HG02798 (cell line): ENCODE data around the gene SHANK2.
"Not testable (repeated sequence)": the region's sequence is repeated elsewhere in the genome, so short reads cannot be mapped to it uniquely, and the experiment has no call there.

Source experiments
- ATAC-seq: cut with Tn5 transposase; IDR thresholded peaks from one replicate; pipeline ENCODE4 v1.9.1; 2021; ENCODE audit warnings: mild to moderate bottlenecking; ENCODE audit not compliant: unreplicated experiment, poor library complexity

Gene SHANK2

GRCh38 chr11:71246559-71246958, 5.8 kb downstream of the SHANK2 start:
- no peak for ATAC-seq

GRCh38 chr11:71245601-71246391, 6.6 kb downstream of the SHANK2 start:
- no peak for ATAC-seq

- ATAC-seq, result no peak
Measured at GRCh38 chr11:71244116-71244810, 8.1 kb downstream of the SHANK2 start.

- no peak for ATAC-seq
Measured at GRCh38 chr11:71242391-71242790, 10.0 kb downstream of the SHANK2 start.

GRCh38 chr11:71241721-71242259, 10.6 kb downstream of the SHANK2 start:
- no peak for ATAC-seq

- no peak for ATAC-seq
Measured at GRCh38 chr11:71240865-71241691, 11.3 kb downstream of the SHANK2 start.

GRCh38 chr11:71240061-71240690, 12.2 kb downstream of the SHANK2 start:
- no peak for ATAC-seq

GRCh38 chr11:71239581-71239980, 12.8 kb downstream of the SHANK2 start:
- no peak for ATAC-seq

GRCh38 chr11:71238941-71239340, 13.4 kb downstream of the SHANK2 start:
- ATAC-seq, result no peak

GRCh38 chr11:71238285-71238875, 14.0 kb downstream of the SHANK2 start:
- ATAC-seq, result no peak

GRCh38 chr11:71237853-71238252, 14.5 kb downstream of the SHANK2 start:
- ATAC-seq, result no peak

GRCh38 chr11:71236836-71237475, 15.4 kb downstream of the SHANK2 start:
- ATAC-seq, result no peak

GRCh38 chr11:71235719-71236118, 16.7 kb downstream of the SHANK2 start:
- no peak for ATAC-seq

- not testable (repeated sequence) for ATAC-seq
Measured at GRCh38 chr11:71233896-71234852, 18.2 kb downstream of the SHANK2 start.

- ATAC-seq, result no peak
Measured at GRCh38 chr11:71232364-71232763, 20.0 kb downstream of the SHANK2 start.

- ATAC-seq, result no peak
Measured at GRCh38 chr11:71228961-71229360, 23.4 kb downstream of the SHANK2 start.

GRCh38 chr11:71227058-71227659, 25.2 kb downstream of the SHANK2 start:
- no peak for ATAC-seq
